IMR-90 (cell line): ENCODE data around the gene QSER1. TPM values are rescaled to one million over a fixed set of nuclear protein-coding genes. Genes with fewer than 3 reads are reported as not detected.

Experiments used
- ATAC-seq: fragments of 200-7000 bp; cut with Tn5 transposase; 2 replicates; pipeline ENCODE4 v1.9.1; 2020; ENCODE audit warnings: low read depth, mild to moderate bottlenecking, moderate library complexity
- BruUV-seq: library from RNA; stranded (reverse); fragments of 400-500 nt; replicated peaks from 2 replicates; lab custom pipeline; 2021; lab: Mats Ljungman, UMichigan
- CTCF ChIA-PET: fragments of 300-600 bp; formaldehyde crosslinking; extraction: SDS; loops from one replicate; lab custom pipeline; 2021; ENCODE audit warnings: antibody characterized with exemption; lab: Yijun Ruan, JAX
- POLR2A ChIA-PET: fragments of 300-600 bp; sonication (Branson Sonifier 250); formaldehyde crosslinking; loops from one replicate; lab custom pipeline; 2022; ENCODE audit warnings: antibody characterized with exemption; ENCODE audit not compliant: unreplicated experiment; lab: Charles Lee
- DNase-seq: peaks from one replicate; pipeline ENCODE4 v3.0.0; 2013
- H2AFZ ChIP-seq: replicated peaks from 2 replicates; pipeline ENCODE3; 2013; ENCODE audit warnings: low read length, mild to moderate bottlenecking; ENCODE audit not compliant: poor library complexity
- H2AK5ac ChIP-seq: 2 replicates; pipeline ENCODE4 v1.6.1; 2013; ENCODE audit warnings: low read depth, low read length, inconsistent platforms
- H2AK9ac ChIP-seq: replicated peaks from 2 replicates; pipeline ENCODE3; 2013; ENCODE audit warnings: mild to moderate bottlenecking, low read depth, low read length, moderate library complexity; ENCODE audit not compliant: poor library complexity
- H2BK120ac ChIP-seq: 2 replicates; pipeline ENCODE4 v1.6.1; 2013; ENCODE audit warnings: low read depth, low read length, inconsistent platforms
- H2BK15ac ChIP-seq: 3 replicates; pipeline ENCODE4 v1.6.1; 2013; ENCODE audit warnings: low read depth, low read length, inconsistent platforms
- H2BK20ac ChIP-seq: 2 replicates; pipeline ENCODE4 v1.6.1; 2013; ENCODE audit warnings: low read depth, mild to moderate bottlenecking, inconsistent platforms, low read length, moderate library complexity
- H2BK5ac ChIP-seq: 2 replicates; pipeline ENCODE4 v1.6.1; 2013; ENCODE audit warnings: mild to moderate bottlenecking, low read depth, low read length, inconsistent platforms; ENCODE audit not compliant: poor library complexity, severe bottlenecking
- H3K14ac ChIP-seq: replicated peaks from 2 replicates; pipeline ENCODE4 v1.6.1; 2013; ENCODE audit warnings: low read depth, low read length, inconsistent platforms
- H3K18ac ChIP-seq: 2 replicates; pipeline ENCODE4 v1.6.1; 2013; ENCODE audit warnings: low read depth, low read length, control low read depth
- H3K23ac ChIP-seq: 2 replicates; pipeline ENCODE4 v1.6.1; 2013; ENCODE audit warnings: low read depth, low read length, inconsistent platforms
- H3K27ac ChIP-seq: 2 replicates; pipeline ENCODE4 v1.5.1; 2013; ENCODE audit warnings: mild to moderate bottlenecking, control low read depth, low read length; ENCODE audit not compliant: insufficient read depth
- H3K27me3 ChIP-seq: 2 replicates; pipeline ENCODE4 v1.6.1; 2013; ENCODE audit warnings: low read length; ENCODE audit not compliant: control insufficient read depth, insufficient read depth
- H3K36me3 ChIP-seq: 2 replicates; pipeline ENCODE4 v1.6.1; 2013; ENCODE audit warnings: low read length, mixed read lengths; ENCODE audit not compliant: control insufficient read depth, insufficient read depth
- H3K4ac ChIP-seq: 2 replicates; pipeline ENCODE4 v1.6.1; 2013; ENCODE audit warnings: low read depth, low read length, inconsistent platforms
- H3K4me1 ChIP-seq: 2 replicates; pipeline ENCODE4 v1.6.1; 2013; ENCODE audit warnings: low read length, mixed read lengths; ENCODE audit not compliant: control insufficient read depth, insufficient read depth
- H3K4me2 ChIP-seq: 2 replicates; pipeline ENCODE4 v1.6.1; 2013; ENCODE audit warnings: low read depth, mild to moderate bottlenecking, control low read depth, low read length, moderate library complexity
- H3K4me3 ChIP-seq: 2 replicates; pipeline ENCODE4 v1.5.1; 2013; ENCODE audit warnings: low read depth, mild to moderate bottlenecking, control low read depth, low read length, moderate library complexity; ENCODE audit not compliant: insufficient read depth
- H3K56ac ChIP-seq: 2 replicates; pipeline ENCODE4 v1.6.1; 2013; ENCODE audit warnings: low read length, inconsistent platforms; ENCODE audit not compliant: insufficient read depth; ENCODE audit errors: extremely low read depth
- H3K79me1 ChIP-seq, 2 experiments: 2 replicates each; pipeline ENCODE4 v1.6.1; 2013; ENCODE audit warnings: low read length in 2 of 2, inconsistent platforms in 1 of 2, low read depth in 1 of 2
- H3K9ac ChIP-seq: 2 replicates; pipeline ENCODE4 v1.6.1; 2013; ENCODE audit warnings: low read depth, low read length, control low read depth
- H3K9me1 ChIP-seq: 2 replicates; pipeline ENCODE4 v1.6.1; 2013; ENCODE audit warnings: low read length, inconsistent platforms; ENCODE audit not compliant: insufficient read depth
- H3K9me3 ChIP-seq: 2 replicates; pipeline ENCODE4 v1.6.1; 2013; ENCODE audit warnings: low read length; ENCODE audit not compliant: control insufficient read depth, insufficient read depth
- H4K20me1 ChIP-seq: 2 replicates; pipeline ENCODE4 v1.6.1; 2013; ENCODE audit warnings: low read length, inconsistent platforms; ENCODE audit not compliant: insufficient read depth
- H4K5ac ChIP-seq: 2 replicates; pipeline ENCODE4 v1.6.1; 2013; ENCODE audit warnings: mild to moderate bottlenecking, low read depth, low read length, control low read depth
- H4K8ac ChIP-seq, 2 experiments: 2 replicates each; pipeline ENCODE4 v1.6.1; 2013; ENCODE audit warnings: low read depth in 2 of 2, low read length in 2 of 2, control low read depth in 1 of 2, inconsistent platforms in 1 of 2
- H4K91ac ChIP-seq: 2 replicates; pipeline ENCODE4 v1.6.1; 2013; ENCODE audit warnings: low read depth, low read length, inconsistent platforms; ENCODE audit not compliant: insufficient read depth
- CEBPB ChIP-seq: IDR thresholded peaks from 2 replicates; pipeline ENCODE4 v1.6.1; 2012; ENCODE audit warnings: low read depth, low read length, improper control_type of control experiment
- CHD1 ChIP-seq: IDR thresholded peaks from 2 replicates; pipeline ENCODE4 v1.6.1; 2012; ENCODE audit warnings: low read depth, low read length, improper control_type of control experiment
- CTCF ChIP-seq: conservative IDR thresholded peaks from 2 replicates; pipeline ENCODE4 v1.5.1; 2012; ENCODE audit warnings: mild to moderate bottlenecking, low read depth, low read length, improper control_type of control experiment
- ELK1 ChIP-seq: fragments of 150-350 bp; IDR thresholded peaks from 2 replicates; pipeline ENCODE4 v1.6.1; 2016; ENCODE audit warnings: low read depth, mild to moderate bottlenecking, low read length, moderate library complexity, borderline replicate concordance
- FOS ChIP-seq: fragments of 150-350 bp; IDR thresholded peaks from 2 replicates; pipeline ENCODE4 v1.6.1; 2016; ENCODE audit warnings: low read depth, low read length
- MAFK ChIP-seq: IDR thresholded peaks from 2 replicates; pipeline ENCODE4 v1.6.1; 2012; ENCODE audit warnings: low read depth, low read length, improper control_type of control experiment
- MXI1 ChIP-seq: IDR thresholded peaks from 2 replicates; pipeline ENCODE4 v1.6.1; 2012; ENCODE audit warnings: low read depth, mild to moderate bottlenecking, low read length, moderate library complexity, borderline replicate concordance
- NFE2L2 ChIP-seq: fragments of 150-350 bp; IDR thresholded peaks from 2 replicates; pipeline ENCODE4 v1.6.1; 2016; ENCODE audit warnings: low read depth, mild to moderate bottlenecking, low read length
- POLR2A ChIP-seq: IDR thresholded peaks from 2 replicates; pipeline ENCODE4 v1.6.1; 2012; ENCODE audit warnings: mild to moderate bottlenecking, low read depth, low read length
- RAD21 ChIP-seq: IDR thresholded peaks from 2 replicates; pipeline ENCODE4 v1.6.1; 2012; ENCODE audit warnings: low read length, improper control_type of control experiment
- RCOR1 ChIP-seq: IDR thresholded peaks from 2 replicates; pipeline ENCODE4 v1.6.1; 2012; ENCODE audit warnings: mild to moderate bottlenecking, low read length, improper control_type of control experiment; ENCODE audit not compliant: insufficient replicate concordance
- RFX5 ChIP-seq: IDR thresholded peaks from 2 replicates; pipeline ENCODE4 v1.8.0; 2012; ENCODE audit warnings: low read depth, mild to moderate bottlenecking, low read length, moderate library complexity
- SMC3 ChIP-seq: fragments of 150-350 bp; IDR thresholded peaks from 2 replicates; pipeline ENCODE4 v1.6.1; 2016; ENCODE audit warnings: low read depth, mild to moderate bottlenecking, antibody characterized with exemption, low read length, moderate library complexity
- USF2 ChIP-seq: fragments of 150-350 bp; IDR thresholded peaks from 2 replicates; pipeline ENCODE4 v1.6.1; 2017; ENCODE audit warnings: mild to moderate bottlenecking, antibody characterized with exemption, low read length, low read depth
- WGBS, 2 experiments: methylation state at CpG; one replicate each; pipeline versions ENCODE4 v1.1.5 to v1.1.7; 2013; ENCODE audit warnings: missing lambda C conversion rate in 2 of 2; ENCODE audit not compliant: insufficient read length in 1 of 2; ENCODE audit errors: extremely low coverage in 2 of 2; 5-methylcytosine and 5-hydroxymethylcytosine counted together
- dilution Hi-C: fragments of 300-500 bp; cut with HindIII; formaldehyde crosslinking; loops from one replicate; pipeline ENCODE4 v1.14.3; 2018; ENCODE audit warnings: low sequenced_read_pairs; ENCODE audit not compliant: unreplicated experiment
- in situ Hi-C: fragments of 300-500 bp; cut with MboI; formaldehyde crosslinking; loops from 3 replicates; pipeline ENCODE4 v1.14.3; 2019; ENCODE audit warnings: low sequenced_read_pairs, inconsistent platforms, mixed read lengths
- intact Hi-C: fragments of 100-400 bp; cut with micrococcal nuclease; formaldehyde crosslinking; loops from 2 replicates; pipeline ENCODE4 v1.10.0; 2022
- polyA plus RNA-seq, 3 experiments: library from polyadenylated mRNA; depleted of rRNA; stranded (reverse); fragments of >200 nt; gene quantifications; 2 replicates each; pipeline ENCODE4 v1.2.3, GENCODE V29; 2012; ENCODE audit warnings: low replicate concordance in 1 of 3
- total RNA-seq: library from RNA; depleted of rRNA; stranded (reverse); fragments of >200 nt; gene quantifications from 2 replicates; pipeline ENCODE4 v1.2.3, GENCODE V29; 2012

Gene QSER1
- total and polyA plus RNA-seq, 2 of the 4 experiments (the other 2 are of a cell fraction), result 5.9 to 15.6 TPM

- Histone ChIP-seq H2BK5ac (no peak overlapping the region), H3K23ac (no peak overlapping the region), H3K9me3 (no peaks in the 10 kb centered on the region), H3K27ac (no peak overlapping the region), H3K27me3 (peaks cover 3% of the 10 kb centered on the region), H4K20me1 (no peaks in the 10 kb centered on the region), H2AK9ac (no peak overlapping the region), H3K4me3 (no peak overlapping the region), H3K4ac (no peak overlapping the region), H3K4me1 (no peaks in the 10 kb centered on the region), H2BK120ac (no peak overlapping the region), H2AFZ (no peak overlapping the region), H3K14ac (no peak overlapping the region), H2BK15ac (no peak overlapping the region), H3K36me3 (no peaks in the 10 kb centered on the region), H3K9ac (no peak overlapping the region), H3K18ac (no peak overlapping the region), H3K9me1 (no peaks in the 10 kb centered on the region), H2AK5ac (no peak overlapping the region), H3K79me1 (no peaks in the 10 kb centered on the region), H2BK20ac (no peak overlapping the region), H4K91ac (no peak overlapping the region), H4K8ac (no peak overlapping the region), H3K4me2 (no peak overlapping the region), H3K56ac (no peak overlapping the region), H4K5ac (no peak overlapping the region)
- ChIA-PET CTCF (interaction anchor here (0.6 kb wide), 1 partner anchor 732 kb away, joined by 3 read pairs; no protein-coding TSS in a partner anchor), POLR2A (no interaction called here)
- no peak for DNase-seq
- intact Hi-C loops (no loop called here), dilution Hi-C loops (no loop called here), in situ Hi-C loops (loop anchor here (25.0 kb wide), 1 partner anchor 215 kb away; no protein-coding TSS in a partner anchor)
- no peak for ATAC-seq
- TF ChIP-seq MXI1, result no peak
- TF ChIP-seq RAD21, result no peak
- TF ChIP-seq CHD1, result no peak
- TF ChIP-seq NFE2L2, result no peak
- no peak for TF ChIP-seq RCOR1
- no peak for TF ChIP-seq CEBPB
- no peak for TF ChIP-seq RFX5
- TF ChIP-seq POLR2A, result no peak
- TF ChIP-seq MAFK, result no peak
- no peak for TF ChIP-seq USF2
- no peak for TF ChIP-seq CTCF
- no peak for TF ChIP-seq FOS
- no peak for TF ChIP-seq ELK1
- no peak for TF ChIP-seq SMC3
- BruUV-seq, result no TSS peak
- WGBS, 2 experiments, result no CpG with 5 or more reads among the region's 2 CpGs
Observed at GRCh38 chr11:32847511-32847910, 45.1 kb upstream of the QSER1 start.
